HepG2 (cell line): ENCODE data around the gene ASPRV1.

ENCODE experiments used
- ATF7-NPFF ChIP-seq: sonication (generic); formaldehyde crosslinking; IDR thresholded peaks from 2 replicates; pipeline ENCODE4 v1.8.1; 2023; ENCODE audit warnings: mild to moderate bottlenecking, low read depth, missing genetic modification reagents, moderate library complexity
- TF ChIP-seq, protein P1 (sequence below): sonication (generic); formaldehyde crosslinking; IDR thresholded peaks from 2 replicates; pipeline ENCODE4 v1.4.0; 2020; ENCODE audit warnings: missing genetic modification reagents

- TF ChIP-seq, protein P1, sequence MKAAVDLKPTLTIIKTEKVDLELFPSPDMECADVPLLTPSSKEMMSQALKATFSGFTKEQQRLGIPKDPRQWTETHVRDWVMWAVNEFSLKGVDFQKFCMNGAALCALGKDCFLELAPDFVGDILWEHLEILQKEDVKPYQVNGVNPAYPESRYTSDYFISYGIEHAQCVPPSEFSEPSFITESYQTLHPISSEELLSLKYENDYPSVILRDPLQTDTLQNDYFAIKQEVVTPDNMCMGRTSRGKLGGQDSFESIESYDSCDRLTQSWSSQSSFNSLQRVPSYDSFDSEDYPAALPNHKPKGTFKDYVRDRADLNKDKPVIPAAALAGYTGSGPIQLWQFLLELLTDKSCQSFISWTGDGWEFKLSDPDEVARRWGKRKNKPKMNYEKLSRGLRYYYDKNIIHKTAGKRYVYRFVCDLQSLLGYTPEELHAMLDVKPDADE (CRISPR knock-in tag), result no peak
- TF ChIP-seq ATF7-NPFF (CRISPR knock-in tag), result no peak
Observed at GRCh38 chr2:69962986-69963730, 1.7 kb upstream of the ASPRV1 start.
